GM21515 (cell line): ENCODE measurements around the gene TSEN54.
"Not testable (repeated sequence)": the region's sequence is repeated elsewhere in the genome, so short reads cannot be mapped to it uniquely, and the experiment has no call there.

Source experiments
- ATAC-seq: cut with Tn5 transposase; IDR thresholded peaks from one replicate; pipeline ENCODE4 v1.9.1; 2021; ENCODE audit not compliant: unreplicated experiment

Gene TSEN54

GRCh38 chr17:75517297-75517865 is 1.1 kb downstream of the TSEN54 start:
- no peak for ATAC-seq

- ATAC-seq = no peak
Measured at GRCh38 chr17:75518201-75518600, 1.9 kb downstream of the TSEN54 start.

- no peak for ATAC-seq
Measured at GRCh38 chr17:75518983-75519537, 2.7 kb downstream of the TSEN54 start.

GRCh38 chr17:75520413-75520812 is 4.1 kb downstream of the TSEN54 start:
- ATAC-seq = not testable (repeated sequence)

- ATAC-seq = no peak
Measured at GRCh38 chr17:75521290-75521689, 5.0 kb downstream of the TSEN54 start.

GRCh38 chr17:75521951-75522727 is 5.8 kb downstream of the TSEN54 start:
- no peak for ATAC-seq

GRCh38 chr17:75523647-75524046 is 7.3 kb downstream of the TSEN54 start:
- ATAC-seq = no peak

GRCh38 chr17:75524269-75524969 is 8.1 kb downstream of the TSEN54 start:
- no peak for ATAC-seq

- ATAC-seq = peak; percentile 68
Measured at GRCh38 chr17:75524970-75525805, 8.9 kb downstream of the TSEN54 start, which contains the start of gene LLGL2. Gene LLGL2 (plus strand): TSS chr17:75525697. CDS start chr17:75543427, 17,730 bp downstream.

- peak; percentile 11 for ATAC-seq
Measured at GRCh38 chr17:75525806-75526554, 9.7 kb downstream of the TSEN54 start.

- ATAC-seq = no peak
Measured at GRCh38 chr17:75526555-75527270, 10.4 kb downstream of the TSEN54 start.

- ATAC-seq = no peak
Measured at GRCh38 chr17:75530837-75531720, 14.8 kb downstream of the TSEN54 start.

GRCh38 chr17:75531721-75532072 is 15.4 kb downstream of the TSEN54 start:
- no peak for ATAC-seq

- ATAC-seq = no peak
Measured at GRCh38 chr17:75535119-75535537, 18.8 kb downstream of the TSEN54 start.

GRCh38 chr17:75535871-75536270 is 19.5 kb downstream of the TSEN54 start:
- no peak for ATAC-seq

- ATAC-seq = no peak
Measured at GRCh38 chr17:75536366-75536765, 20.0 kb downstream of the TSEN54 start.

GRCh38 chr17:75539967-75540729 is 23.8 kb downstream of the TSEN54 start:
- ATAC-seq = no peak
